IgD-negative memory B cell (primary cell): ENCODE data around the gene SUN1. TPM values are rescaled to one million over a fixed set of nuclear protein-coding genes. Genes with fewer than 3 reads are reported as not detected.
"Not testable (repeated sequence)": the region's sequence is repeated elsewhere in the genome, so short reads cannot be mapped to it uniquely, and the experiment has no call there.

ENCODE experiments used
- H3K27ac Mint-ChIP-seq, 3 donors: one replicate each; pipeline ENCODE4 v1.8.0; 2020 to 2022; ENCODE audit warnings: mild to moderate bottlenecking in 3 of 3, mixed read lengths in 3 of 3, moderate library complexity in 1 of 3
- H3K27me3 Mint-ChIP-seq: one replicate; pipeline ENCODE4 v1.8.0; 2021; ENCODE audit warnings: mixed read lengths
- H3K36me3 Mint-ChIP-seq: one replicate; pipeline ENCODE4 v1.8.0; 2020; ENCODE audit warnings: mild to moderate bottlenecking, mixed read lengths
- H3K4me1 Mint-ChIP-seq, 3 donors: one replicate each; pipeline ENCODE4 v1.8.0; 2020 to 2022; ENCODE audit warnings: mixed read lengths in 3 of 3, mild to moderate bottlenecking in 1 of 3
- H3K4me3 Mint-ChIP-seq, 4 donors: one replicate each; pipeline ENCODE4 v1.8.0; 2020 to 2022; ENCODE audit warnings: mild to moderate bottlenecking in 4 of 4, mixed read lengths in 4 of 4, moderate library complexity in 3 of 4
- H3K9me3 Mint-ChIP-seq, 3 donors: one replicate each; pipeline ENCODE4 v1.8.0; 2020 to 2021; ENCODE audit warnings: mixed read lengths in 3 of 3, mild to moderate bottlenecking in 1 of 3
- polyA plus RNA-seq: library from polyadenylated mRNA; unstranded; fragments of 300-500 nt; fragmentation: Illumina TruSeq; gene quantifications from one replicate; pipeline ENCODE4 v1.2.3, GENCODE V29; 2021

Gene SUN1
- polyA plus RNA-seq, 1 donor from 2014 or later: 31.0 TPM

- peak overlapping the region; percentile 1 to 47 (median 23) for H3K27ac Mint-ChIP-seq
- peak overlapping the region in 3 of 4 donors; percentile 17 to 54 (median 38) for H3K4me3 Mint-ChIP-seq
- no peaks in the 10 kb centered on the region for H3K27me3 Mint-ChIP-seq
- H3K36me3 Mint-ChIP-seq: peaks cover 2% of the 10 kb centered on the region
- no peaks in the 10 kb centered on the region for H3K9me3 Mint-ChIP-seq
- H3K4me1 Mint-ChIP-seq: peaks cover 24 to 29% (median 27%) of the 10 kb centered on the region in 3 donors
Measured at GRCh38 chr7:835485-836401, 3.5 kb downstream of the SUN1 start.

GRCh38 chr7:836429-836828 is 4.2 kb downstream of the SUN1 start:
- H3K27me3 Mint-ChIP-seq: no peaks in the 10 kb centered on the region
- H3K4me3 Mint-ChIP-seq: no peak overlapping the region
- H3K9me3 Mint-ChIP-seq: no peaks in the 10 kb centered on the region
- peaks cover 2% of the 10 kb centered on the region for H3K36me3 Mint-ChIP-seq
- peak overlapping the region in 1 of 3 donors; percentile 47 for H3K27ac Mint-ChIP-seq
- peaks cover 20 to 22% (median 22%) of the 10 kb centered on the region in 3 donors for H3K4me1 Mint-ChIP-seq

- Mint-ChIP-seq H3K27ac (no peak overlapping the region), H3K4me3 (no peak overlapping the region), H3K27me3 (no peaks in the 10 kb centered on the region), H3K36me3 (peaks cover 3% of the 10 kb centered on the region), H3K4me1 (peaks cover 15 to 17% (median 17%) of the 10 kb centered on the region in 3 donors), H3K9me3 (no peaks in the 10 kb centered on the region)
Measured at GRCh38 chr7:837001-837400, 4.7 kb downstream of the SUN1 start.

GRCh38 chr7:840001-840600 is 7.8 kb downstream of the SUN1 start:
- H3K4me1 Mint-ChIP-seq: peaks cover 5 to 17% (median 5%) of the 10 kb centered on the region in 3 donors
- no peak overlapping the region for H3K27ac Mint-ChIP-seq
- no peaks in the 10 kb centered on the region for H3K9me3 Mint-ChIP-seq
- peaks cover 6% of the 10 kb centered on the region for H3K36me3 Mint-ChIP-seq
- H3K4me3 Mint-ChIP-seq: no peak overlapping the region
- H3K27me3 Mint-ChIP-seq: no peaks in the 10 kb centered on the region

GRCh38 chr7:841943-842342 is 9.7 kb downstream of the SUN1 start:
- peaks cover 8% of the 10 kb centered on the region for H3K36me3 Mint-ChIP-seq
- no peak overlapping the region for H3K4me3 Mint-ChIP-seq
- H3K27ac Mint-ChIP-seq: peak overlapping the region in 2 of 3 donors; percentile 59 to 88
- no peaks in the 10 kb centered on the region for H3K27me3 Mint-ChIP-seq
- H3K4me1 Mint-ChIP-seq: peaks cover 0 to 4% (median 2%) of the 10 kb centered on the region in 3 donors
- H3K9me3 Mint-ChIP-seq: no peaks in the 10 kb centered on the region

GRCh38 chr7:842431-843031 is 10.3 kb downstream of the SUN1 start:
- peaks cover 0 to 2% (median 2%) of the 10 kb centered on the region in 3 donors for H3K4me1 Mint-ChIP-seq
- no peaks in the 10 kb centered on the region for H3K9me3 Mint-ChIP-seq
- no peak overlapping the region for H3K4me3 Mint-ChIP-seq
- H3K27me3 Mint-ChIP-seq: no peaks in the 10 kb centered on the region
- H3K36me3 Mint-ChIP-seq: peaks cover 8% of the 10 kb centered on the region
- H3K27ac Mint-ChIP-seq: peak overlapping the region in 1 of 3 donors; percentile 88

GRCh38 chr7:843230-843629 is 11.0 kb downstream of the SUN1 start:
- Mint-ChIP-seq H3K9me3 (no peaks in the 10 kb centered on the region), H3K4me1 (peaks cover 0 to 2% (median 2%) of the 10 kb centered on the region in 3 donors), H3K27ac (no peak overlapping the region), H3K36me3 (peaks cover 8% of the 10 kb centered on the region), H3K27me3 (no peaks in the 10 kb centered on the region), H3K4me3 (no peak overlapping the region)

GRCh38 chr7:844043-844442 is 11.8 kb downstream of the SUN1 start:
- H3K27me3 Mint-ChIP-seq: no peaks in the 10 kb centered on the region
- H3K9me3 Mint-ChIP-seq: no peaks in the 10 kb centered on the region
- H3K27ac Mint-ChIP-seq: no peak overlapping the region
- no peak overlapping the region for H3K4me3 Mint-ChIP-seq
- H3K4me1 Mint-ChIP-seq: peaks cover 0 to 3% (median 2%) of the 10 kb centered on the region in 3 donors
- peaks cover 8% of the 10 kb centered on the region for H3K36me3 Mint-ChIP-seq

GRCh38 chr7:844514-844913 is 12.2 kb downstream of the SUN1 start:
- H3K9me3 Mint-ChIP-seq: no peaks in the 10 kb centered on the region
- peaks cover 8% of the 10 kb centered on the region for H3K36me3 Mint-ChIP-seq
- no peaks in the 10 kb centered on the region for H3K27me3 Mint-ChIP-seq
- H3K27ac Mint-ChIP-seq: no peak overlapping the region
- H3K4me1 Mint-ChIP-seq: peaks cover 0 to 3% (median 2%) of the 10 kb centered on the region in 3 donors
- no peak overlapping the region for H3K4me3 Mint-ChIP-seq

GRCh38 chr7:845091-845490 is 12.8 kb downstream of the SUN1 start:
- peaks cover 0 to 3% (median 2%) of the 10 kb centered on the region in 3 donors for H3K4me1 Mint-ChIP-seq
- H3K27ac Mint-ChIP-seq: no peak overlapping the region
- H3K27me3 Mint-ChIP-seq: no peaks in the 10 kb centered on the region
- no peak overlapping the region for H3K4me3 Mint-ChIP-seq
- H3K36me3 Mint-ChIP-seq: peaks cover 8% of the 10 kb centered on the region
- no peaks in the 10 kb centered on the region for H3K9me3 Mint-ChIP-seq

GRCh38 chr7:845731-846130 is 13.5 kb downstream of the SUN1 start:
- H3K27me3 Mint-ChIP-seq: no peaks in the 10 kb centered on the region
- H3K36me3 Mint-ChIP-seq: peaks cover 8% of the 10 kb centered on the region
- H3K4me1 Mint-ChIP-seq: peaks cover 0 to 3% (median 2%) of the 10 kb centered on the region in 3 donors
- no peak overlapping the region for H3K27ac Mint-ChIP-seq
- H3K4me3 Mint-ChIP-seq: no peak overlapping the region
- no peaks in the 10 kb centered on the region for H3K9me3 Mint-ChIP-seq

GRCh38 chr7:846958-847650 is 14.8 kb downstream of the SUN1 start:
- not testable (repeated sequence) for H3K27me3 Mint-ChIP-seq, H3K4me3 Mint-ChIP-seq, H3K9me3 Mint-ChIP-seq, H3K36me3 Mint-ChIP-seq, H3K27ac Mint-ChIP-seq, H3K4me1 Mint-ChIP-seq

GRCh38 chr7:847728-848127 is 15.5 kb downstream of the SUN1 start:
- H3K27me3 Mint-ChIP-seq, H3K27ac Mint-ChIP-seq, H3K4me1 Mint-ChIP-seq, H3K4me3 Mint-ChIP-seq, H3K9me3 Mint-ChIP-seq, H3K36me3 Mint-ChIP-seq: not testable (repeated sequence)

GRCh38 chr7:849145-849544 is 16.9 kb downstream of the SUN1 start:
- no peaks in the 10 kb centered on the region for H3K9me3 Mint-ChIP-seq
- no peaks in the 10 kb centered on the region for H3K27me3 Mint-ChIP-seq
- no peak overlapping the region for H3K4me3 Mint-ChIP-seq
- H3K4me1 Mint-ChIP-seq: peaks cover 0 to 3% (median 0%) of the 10 kb centered on the region in 3 donors
- peak overlapping the region in 1 of 3 donors; percentile 59 for H3K27ac Mint-ChIP-seq
- H3K36me3 Mint-ChIP-seq: peaks cover 6% of the 10 kb centered on the region

- no peak overlapping the region for H3K4me3 Mint-ChIP-seq
- peaks cover 6% of the 10 kb centered on the region for H3K36me3 Mint-ChIP-seq
- H3K27ac Mint-ChIP-seq: no peak overlapping the region
- H3K9me3 Mint-ChIP-seq: no peaks in the 10 kb centered on the region
- H3K27me3 Mint-ChIP-seq: no peaks in the 10 kb centered on the region
- H3K4me1 Mint-ChIP-seq: peaks cover 0 to 3% (median 0%) of the 10 kb centered on the region in 3 donors
Measured at GRCh38 chr7:849781-850180, 17.5 kb downstream of the SUN1 start.
